Neutrophil (primary cell): ENCODE measurements around the gene OR4B1.
"Not testable (repeated sequence)": the region's sequence is repeated elsewhere in the genome, so short reads cannot be mapped to it uniquely, and the experiment has no call there.

Experiments used
- H3K27ac ChIP-seq: fragments of 200-600 bp; sonication (generic); 2 replicates; pipeline ENCODE4 v1.5.1; 2016; ENCODE audit warnings: mild to moderate bottlenecking, moderate library complexity
- H3K27me3 ChIP-seq: fragments of 200-600 bp; sonication (generic); 2 replicates; pipeline ENCODE4 v1.6.0; 2016; ENCODE audit warnings: mild to moderate bottlenecking
- H3K36me3 ChIP-seq: fragments of 200-600 bp; sonication (generic); 2 replicates; pipeline ENCODE4 v1.5.1; 2017
- H3K4me1 ChIP-seq, 2 experiments: fragments of 200-600 bp in 1 of 2; sonication (generic) in 1 of 2; 1 replicate in 1 of 2; 2 replicates in 1 of 2; pipeline versions ENCODE4 v1.5.1 to v1.6.1; 2013 to 2016; ENCODE audit warnings: low read depth in 1 of 2, low read length in 1 of 2, mild to moderate bottlenecking in 1 of 2, moderate library complexity in 1 of 2; ENCODE audit not compliant: control insufficient read depth in 1 of 2, insufficient read depth in 1 of 2
- H3K4me3 ChIP-seq, 2 experiments: fragments of 200-600 bp in 1 of 2; sonication (generic) in 1 of 2; 1 replicate in 1 of 2; 2 replicates in 1 of 2; pipeline ENCODE4 v1.5.1; 2013 to 2016; ENCODE audit warnings: low read depth in 1 of 2, low read length in 1 of 2, mild to moderate bottlenecking in 1 of 2, moderate library complexity in 1 of 2
- H3K9me3 ChIP-seq: fragments of 200-600 bp; sonication (generic); 2 replicates; pipeline ENCODE4 v1.5.1; 2016
- TF ChIP-seq, protein P1 (sequence below): fragments of 200-600 bp; sonication (generic); IDR thresholded peaks from 2 replicates; pipeline ENCODE4 v1.5.1; 2016; ENCODE audit warnings: antibody characterized with exemption

The OR4B1 gene

DNA sequence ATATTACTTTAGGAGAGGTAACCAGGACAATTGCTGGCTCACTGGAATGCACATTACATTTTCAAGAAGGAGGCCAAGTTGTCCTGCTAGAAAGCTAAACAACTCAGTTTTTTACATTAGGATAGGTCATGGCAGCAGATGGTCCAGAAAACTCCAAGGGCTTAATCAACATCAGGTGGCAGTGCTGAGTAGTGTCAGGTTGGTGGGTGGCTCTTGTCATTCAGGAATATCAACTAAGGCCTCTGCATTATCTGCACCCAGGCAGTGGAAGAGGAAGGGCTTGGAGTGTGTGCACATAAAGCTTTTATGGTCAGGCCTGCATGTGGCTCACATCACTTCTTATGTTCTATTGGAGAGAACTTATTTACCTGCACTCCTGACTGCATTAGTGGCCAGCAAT, 32.2 kb upstream of the OR4B1 start:
- no peaks in the 10 kb centered on the region for H3K4me1 ChIP-seq
- peaks cover 10% of the 10 kb centered on the region for H3K27me3 ChIP-seq
- TF ChIP-seq, protein P1, sequence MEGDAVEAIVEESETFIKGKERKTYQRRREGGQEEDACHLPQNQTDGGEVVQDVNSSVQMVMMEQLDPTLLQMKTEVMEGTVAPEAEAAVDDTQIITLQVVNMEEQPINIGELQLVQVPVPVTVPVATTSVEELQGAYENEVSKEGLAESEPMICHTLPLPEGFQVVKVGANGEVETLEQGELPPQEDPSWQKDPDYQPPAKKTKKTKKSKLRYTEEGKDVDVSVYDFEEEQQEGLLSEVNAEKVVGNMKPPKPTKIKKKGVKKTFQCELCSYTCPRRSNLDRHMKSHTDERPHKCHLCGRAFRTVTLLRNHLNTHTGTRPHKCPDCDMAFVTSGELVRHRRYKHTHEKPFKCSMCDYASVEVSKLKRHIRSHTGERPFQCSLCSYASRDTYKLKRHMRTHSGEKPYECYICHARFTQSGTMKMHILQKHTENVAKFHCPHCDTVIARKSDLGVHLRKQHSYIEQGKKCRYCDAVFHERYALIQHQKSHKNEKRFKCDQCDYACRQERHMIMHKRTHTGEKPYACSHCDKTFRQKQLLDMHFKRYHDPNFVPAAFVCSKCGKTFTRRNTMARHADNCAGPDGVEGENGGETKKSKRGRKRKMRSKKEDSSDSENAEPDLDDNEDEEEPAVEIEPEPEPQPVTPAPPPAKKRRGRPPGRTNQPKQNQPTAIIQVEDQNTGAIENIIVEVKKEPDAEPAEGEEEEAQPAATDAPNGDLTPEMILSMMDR = no peak
- H3K36me3 ChIP-seq = no peaks in the 10 kb centered on the region
- H3K4me3 ChIP-seq = no peak overlapping the region
- no peaks in the 10 kb centered on the region for H3K9me3 ChIP-seq
- H3K27ac ChIP-seq = no peak overlapping the region

DNA sequence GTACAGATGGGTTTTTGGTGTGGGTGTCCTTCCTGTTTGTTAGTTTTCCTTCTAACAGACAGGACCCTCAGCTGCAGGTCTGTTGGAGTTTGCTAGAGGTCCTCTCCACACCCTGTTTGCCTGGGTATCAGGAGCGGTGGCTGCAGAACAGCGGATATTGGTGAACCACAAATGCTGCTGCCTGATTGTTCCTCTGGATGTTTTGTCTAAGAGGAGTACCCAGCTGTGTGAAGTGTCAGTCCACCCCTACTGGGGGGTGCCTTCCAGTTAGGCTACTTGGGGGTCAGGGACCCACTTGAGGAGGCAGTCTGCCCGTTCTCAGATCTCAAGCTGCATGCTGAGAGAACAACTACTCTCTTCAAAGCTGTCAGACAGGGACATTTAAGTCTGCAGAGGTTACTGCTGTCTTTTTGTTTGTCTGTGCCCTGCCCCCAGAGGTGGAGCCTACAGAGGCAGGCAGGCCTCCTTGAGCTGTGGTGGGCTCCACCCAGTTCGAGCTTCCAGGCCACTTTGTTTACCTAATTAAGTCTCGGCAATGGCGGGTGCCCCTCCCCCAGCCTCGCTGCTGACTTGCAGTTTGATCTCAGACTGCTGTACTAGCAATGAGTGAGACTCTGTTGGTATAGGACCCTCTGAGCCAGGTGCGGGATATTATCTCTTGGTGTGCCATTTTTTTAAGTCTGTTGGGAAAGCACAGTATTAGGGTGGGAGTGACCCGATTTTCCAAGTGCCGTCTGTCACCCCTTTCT, 25.5 kb upstream of the OR4B1 start:
- H3K36me3 ChIP-seq, H3K4me3 ChIP-seq, H3K27ac ChIP-seq, H3K9me3 ChIP-seq, H3K4me1 ChIP-seq, H3K27me3 ChIP-seq: not testable (repeated sequence)

DNA sequence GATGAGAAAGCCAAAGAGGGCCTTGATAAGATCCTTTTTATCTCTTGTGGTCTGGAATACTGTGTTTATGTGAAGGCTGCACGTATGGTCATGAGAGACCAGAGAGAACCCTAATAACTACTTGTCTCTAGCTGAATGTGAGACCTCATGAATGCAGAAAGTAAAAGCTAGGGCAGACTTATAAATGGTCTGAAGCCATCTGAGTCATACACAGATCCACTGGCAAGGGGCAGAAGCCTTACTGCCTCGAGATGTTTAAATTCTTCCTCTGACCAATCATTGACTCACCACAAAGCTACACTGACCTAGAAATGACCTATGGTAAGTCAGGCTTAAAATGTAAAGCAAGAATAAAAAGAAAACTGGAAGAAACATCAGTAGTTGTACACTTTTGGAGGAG, 22.7 kb upstream of the OR4B1 start:
- no peaks in the 10 kb centered on the region for H3K36me3 ChIP-seq
- H3K27me3 ChIP-seq = no peaks in the 10 kb centered on the region
- H3K4me1 ChIP-seq = no peaks in the 10 kb centered on the region
- H3K9me3 ChIP-seq = no peaks in the 10 kb centered on the region
- no peak overlapping the region for H3K27ac ChIP-seq
- H3K4me3 ChIP-seq = no peak overlapping the region
- TF ChIP-seq, protein P1 = no peak

DNA sequence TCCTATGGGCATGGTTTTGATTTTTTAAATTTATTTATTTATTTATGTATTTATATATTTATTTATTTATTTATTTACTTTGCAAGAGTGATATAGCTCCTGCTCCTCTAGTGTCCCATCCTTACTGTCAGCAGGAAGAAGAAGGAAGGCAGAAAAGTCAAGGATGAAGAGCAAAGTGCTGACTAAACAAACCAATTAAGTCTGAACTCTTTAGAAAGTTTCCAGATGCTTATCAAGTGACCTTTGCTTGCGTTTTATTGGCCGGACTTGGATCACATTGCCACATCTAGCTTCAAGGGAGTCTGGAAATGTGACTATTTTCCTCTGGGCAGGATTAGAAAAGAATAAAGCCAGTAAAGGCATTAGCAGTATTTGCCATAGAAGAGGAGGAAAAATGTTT, 8.7 kb upstream of the OR4B1 start:
- Histone ChIP-seq H3K27me3 (peaks cover 30% of the 10 kb centered on the region), H3K4me1 (no peaks in the 10 kb centered on the region), H3K36me3 (no peaks in the 10 kb centered on the region), H3K4me3 (no peak overlapping the region), H3K27ac (no peak overlapping the region), H3K9me3 (no peaks in the 10 kb centered on the region)
- TF ChIP-seq, protein P1 = no peak

DNA sequence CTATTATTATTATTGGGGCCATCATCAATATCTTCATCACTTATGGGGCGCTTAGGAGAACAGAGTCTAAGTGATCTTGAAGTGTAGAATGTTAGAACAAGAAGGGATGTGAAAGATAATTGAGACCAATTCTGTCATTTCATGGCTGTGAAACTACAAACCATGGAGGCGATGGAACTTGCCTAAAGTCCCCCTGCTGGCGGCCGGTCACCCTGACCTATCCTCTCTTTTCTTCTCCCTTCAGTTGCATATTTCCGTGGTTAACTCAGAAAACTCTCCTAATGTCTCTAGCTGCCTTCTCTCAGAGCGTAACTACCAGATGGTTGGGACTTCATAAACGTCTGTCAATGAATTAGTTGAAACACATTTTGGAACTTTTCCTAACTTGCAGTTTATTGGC, 6.6 kb upstream of the OR4B1 start:
- Histone ChIP-seq H3K9me3 (no peaks in the 10 kb centered on the region), H3K4me1 (no peaks in the 10 kb centered on the region), H3K27ac (no peak overlapping the region), H3K36me3 (no peaks in the 10 kb centered on the region), H3K27me3 (peaks cover 30% of the 10 kb centered on the region), H3K4me3 (no peak overlapping the region)
- TF ChIP-seq, protein P1 = no peak

DNA sequence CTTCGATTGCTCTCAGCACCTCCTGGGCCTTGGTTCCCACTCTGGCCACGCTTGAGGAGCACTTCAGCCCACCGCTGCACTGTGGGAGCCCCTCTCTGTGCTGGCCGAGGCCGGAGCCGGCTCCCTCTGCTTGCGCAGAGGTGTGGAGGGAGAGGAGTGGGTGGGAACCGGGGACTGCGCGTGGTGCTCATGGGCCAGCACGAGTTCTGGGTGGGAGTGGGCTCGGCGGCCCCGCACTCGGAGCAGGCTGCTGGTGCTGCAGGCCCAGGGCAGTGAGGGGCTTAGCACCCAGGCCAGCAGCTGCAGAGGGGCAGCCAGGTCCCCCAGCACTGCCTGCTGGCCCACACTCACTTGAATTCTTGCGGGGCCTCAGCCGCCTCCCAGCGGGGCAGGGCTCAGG, 12.2 kb downstream of the OR4B1 start:
- Histone ChIP-seq H3K36me3 (no peaks in the 10 kb centered on the region), H3K27me3 (no peaks in the 10 kb centered on the region)
- TF ChIP-seq, protein P1 = no peak

DNA sequence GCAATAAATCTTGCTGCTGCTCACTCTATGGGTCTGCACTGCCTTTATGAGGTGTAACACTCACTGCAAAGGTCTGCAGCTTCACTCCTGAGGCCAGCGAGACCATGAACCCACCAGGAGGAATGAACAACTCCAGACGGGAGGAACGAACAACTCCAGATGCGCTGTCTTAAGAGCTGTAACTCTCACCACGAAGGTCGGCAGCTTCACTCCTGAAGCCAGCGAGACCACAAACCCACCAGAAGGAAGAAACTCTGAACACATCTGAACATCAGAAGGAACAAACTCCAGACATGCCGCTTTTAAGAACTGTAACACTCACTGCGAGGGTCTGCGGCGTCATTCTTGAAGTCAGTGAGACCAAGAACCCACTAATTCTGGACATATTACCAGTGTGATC, 13.4 kb downstream of the OR4B1 start:
- not testable (repeated sequence) for H3K4me3 ChIP-seq, H3K36me3 ChIP-seq, H3K4me1 ChIP-seq, H3K27ac ChIP-seq, H3K9me3 ChIP-seq, H3K27me3 ChIP-seq

More for the DNA sequence above, 12.2 kb downstream of the OR4B1 start:
- Histone ChIP-seq H3K4me1 (no peaks in the 10 kb centered on the region), H3K9me3 (no peaks in the 10 kb centered on the region), H3K4me3 (no peak overlapping the region), H3K27ac (no peak overlapping the region)
